GM18526 (cell line): ENCODE measurements around the gene MBD3.

Experiments used
- POLR2A ChIP-seq: IDR thresholded peaks from 3 replicates; pipeline ENCODE4 v1.6.1; 2011; ENCODE audit not compliant: insufficient read length; ENCODE audit errors: extremely low read depth

Gene MBD3

DNA sequence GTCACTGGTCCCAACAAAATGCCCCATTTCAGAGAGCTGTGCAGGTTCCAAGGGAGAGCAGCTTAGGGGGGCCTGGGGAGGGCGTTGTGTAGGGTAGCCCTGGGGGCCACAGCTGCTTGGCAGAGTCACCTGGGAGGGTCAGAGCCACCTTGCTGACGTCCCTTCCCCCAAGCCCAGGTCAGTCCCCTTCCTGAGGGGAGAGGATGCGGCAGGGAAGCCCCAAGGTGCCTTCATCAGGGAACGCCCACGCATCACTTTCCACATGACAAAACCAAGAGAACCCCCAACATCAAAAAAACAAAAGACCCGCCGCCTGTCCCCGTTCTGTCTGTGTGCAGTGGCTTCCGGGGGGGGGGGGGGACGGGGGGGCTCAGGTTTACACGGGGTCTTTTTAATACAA, 17.9 kb upstream of the MBD3 start:
- TF ChIP-seq POLR2A: no peak

DNA sequence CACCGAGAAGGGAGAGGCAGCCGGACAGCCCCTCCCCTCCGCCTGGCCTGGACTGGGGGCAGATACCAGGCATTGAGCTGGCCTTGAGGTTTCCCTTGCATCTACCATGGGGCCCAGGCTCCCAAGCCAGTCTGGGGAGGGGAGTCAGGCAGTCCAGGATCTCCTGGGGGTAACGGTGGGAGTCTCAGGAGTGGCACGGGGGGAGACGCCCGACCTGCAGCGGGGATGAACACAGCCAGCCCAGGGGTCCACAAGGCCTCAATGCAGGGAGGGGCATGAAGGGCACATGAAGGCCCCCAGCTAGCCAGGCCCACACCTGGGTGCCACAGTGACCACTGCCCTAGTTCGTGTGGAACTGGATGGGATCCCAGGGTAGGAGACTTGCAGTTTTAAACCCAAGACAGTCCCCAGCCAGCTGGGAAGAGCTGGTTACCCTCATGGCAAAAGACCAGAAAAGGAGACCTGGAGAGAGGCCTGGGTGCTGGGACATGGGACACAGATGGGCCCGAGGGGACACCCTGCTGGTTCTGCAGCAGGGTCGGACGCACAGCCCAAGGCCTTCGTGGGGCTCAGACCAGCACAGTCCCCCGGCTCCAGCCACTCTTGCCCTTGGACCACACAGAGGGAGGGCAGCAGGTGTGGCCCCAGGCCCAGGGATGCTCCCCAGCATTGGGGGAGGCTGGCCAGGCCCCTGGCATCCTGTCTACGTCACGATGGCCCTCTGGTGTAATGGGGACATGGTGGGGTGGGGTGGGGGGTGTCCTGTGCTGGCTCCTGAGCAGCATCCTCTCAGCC, 17.2 kb upstream of the MBD3 start:
- no peak for TF ChIP-seq POLR2A

DNA sequence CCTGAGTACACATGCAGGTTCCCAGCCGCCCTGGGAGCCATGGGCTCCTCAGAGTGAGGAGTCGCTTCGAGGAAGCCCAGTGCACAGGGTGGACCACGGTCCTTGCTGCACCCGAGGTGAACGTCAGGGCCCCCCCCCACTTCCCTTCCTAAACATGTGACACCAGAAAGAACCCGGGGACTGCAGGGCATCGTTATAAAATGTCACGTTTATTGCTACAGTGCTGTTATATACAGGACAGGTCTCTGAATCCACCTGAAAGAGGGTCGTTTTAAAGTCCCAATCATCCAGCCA, 16.4 kb upstream of the MBD3 start:
- no peak for TF ChIP-seq POLR2A

DNA sequence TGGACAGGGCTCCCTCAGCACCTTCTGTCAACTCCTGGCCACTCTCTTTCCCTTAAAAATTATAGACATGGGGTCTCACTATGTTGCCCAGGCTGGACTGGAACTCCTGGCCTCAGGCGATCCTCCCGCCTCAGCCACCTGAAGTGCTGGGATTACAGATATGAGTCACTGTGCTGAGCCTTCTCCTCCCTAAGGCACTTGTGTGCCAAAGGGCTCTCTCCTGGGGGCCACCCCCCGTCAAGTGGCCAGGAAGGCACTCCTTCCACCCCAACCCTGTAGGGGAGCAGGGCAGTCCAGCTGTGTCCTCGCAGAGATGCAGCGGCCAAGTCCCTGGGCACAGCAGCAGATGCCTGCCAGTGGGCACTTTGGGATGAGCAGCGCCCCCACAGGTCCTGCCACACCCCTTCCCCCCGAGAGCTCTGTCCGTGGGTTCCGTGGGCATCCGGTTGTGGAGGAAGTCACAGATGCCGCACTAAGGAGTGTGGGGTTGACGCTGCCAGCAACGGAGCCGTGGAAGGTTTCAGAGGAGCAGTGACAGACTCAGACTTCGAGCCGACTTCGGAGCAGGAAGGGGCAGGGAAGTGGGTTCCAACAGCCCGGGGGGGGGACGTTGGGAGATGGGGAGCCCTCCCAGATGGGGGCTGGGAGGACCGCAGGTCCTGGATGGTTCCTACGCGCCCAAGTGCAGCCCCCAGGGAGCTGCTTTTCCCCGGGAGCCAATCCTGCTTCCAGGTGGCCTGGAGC, 15.9 kb upstream of the MBD3 start:
- TF ChIP-seq POLR2A: no peak

DNA sequence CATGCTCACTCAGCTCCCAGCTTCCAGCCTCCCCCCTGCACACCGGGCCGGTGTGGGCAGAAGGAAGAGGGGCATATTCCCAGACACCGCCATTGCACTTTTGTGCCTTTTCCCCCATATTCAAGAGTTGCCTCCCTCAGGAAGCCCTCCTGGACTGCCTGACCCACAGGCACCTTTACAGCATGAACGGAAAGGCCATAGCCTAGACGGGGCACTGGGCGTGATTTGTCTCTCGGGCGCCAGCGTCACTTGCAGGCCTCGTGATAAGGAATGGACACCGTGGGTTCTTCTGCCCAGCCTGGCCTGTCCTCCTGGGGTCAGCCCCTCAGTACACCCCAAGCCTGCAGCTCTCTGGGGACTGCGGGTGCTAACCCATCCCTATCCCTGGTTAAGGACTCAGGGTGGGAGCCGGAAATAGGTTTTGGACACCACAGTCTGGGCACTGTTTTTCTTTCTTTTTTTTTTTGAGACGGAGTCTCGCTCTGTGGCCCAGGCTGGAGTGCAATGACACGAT, 13.5 kb upstream of the MBD3 start:
- no peak for TF ChIP-seq POLR2A

DNA sequence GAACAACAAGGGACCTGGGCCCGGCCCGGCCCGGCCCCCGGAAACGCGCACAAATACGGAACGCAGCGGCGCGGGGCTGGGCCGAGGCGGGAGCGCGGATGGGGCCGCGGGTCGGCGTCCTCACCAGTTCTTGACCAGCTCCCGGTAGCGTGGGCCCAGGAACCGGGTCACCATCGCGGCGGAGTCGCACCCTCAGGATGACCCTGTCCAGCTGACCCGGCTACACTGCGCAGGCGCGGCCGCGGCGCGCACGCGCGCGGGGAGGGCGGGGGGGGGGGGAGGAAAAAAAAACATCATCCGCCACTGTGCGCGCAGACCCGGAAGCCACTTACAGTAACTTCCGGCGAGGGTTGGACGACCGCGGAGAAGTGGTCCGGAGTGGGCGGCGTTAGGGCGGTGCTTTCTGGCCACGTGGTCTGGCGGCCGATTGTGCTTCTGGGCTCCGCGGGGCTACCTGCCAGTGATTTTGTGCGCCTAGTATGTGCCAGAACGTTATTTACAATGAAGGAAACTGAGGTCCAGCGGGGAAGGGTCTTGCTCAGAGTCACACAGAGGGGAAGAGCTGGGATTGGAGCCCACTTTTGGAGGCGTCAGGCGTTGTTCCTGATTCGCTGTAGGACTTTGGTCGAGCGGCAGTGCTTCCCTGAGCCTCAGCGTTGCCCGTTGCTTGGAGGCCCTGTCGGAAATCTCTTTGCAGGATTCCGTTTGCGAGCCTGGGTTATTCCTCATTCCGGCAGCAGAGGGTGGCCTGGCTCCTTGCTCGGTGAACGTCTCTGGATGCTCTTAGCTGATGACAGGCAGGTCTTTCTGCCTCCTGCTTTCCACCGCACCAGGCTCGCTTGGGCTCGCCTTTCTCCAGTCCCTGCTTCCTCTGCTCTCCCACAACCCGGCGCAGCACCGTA, 12.8 kb upstream of the MBD3 start, which contains the start of gene UQCR11:
Gene UQCR11, minus strand, starts transcription at position 227 of the 902 bp plus-strand sequence. Its CDS starts 53 bp downstream, at position 174.
- peak; percentile 39 for TF ChIP-seq POLR2A

DNA sequence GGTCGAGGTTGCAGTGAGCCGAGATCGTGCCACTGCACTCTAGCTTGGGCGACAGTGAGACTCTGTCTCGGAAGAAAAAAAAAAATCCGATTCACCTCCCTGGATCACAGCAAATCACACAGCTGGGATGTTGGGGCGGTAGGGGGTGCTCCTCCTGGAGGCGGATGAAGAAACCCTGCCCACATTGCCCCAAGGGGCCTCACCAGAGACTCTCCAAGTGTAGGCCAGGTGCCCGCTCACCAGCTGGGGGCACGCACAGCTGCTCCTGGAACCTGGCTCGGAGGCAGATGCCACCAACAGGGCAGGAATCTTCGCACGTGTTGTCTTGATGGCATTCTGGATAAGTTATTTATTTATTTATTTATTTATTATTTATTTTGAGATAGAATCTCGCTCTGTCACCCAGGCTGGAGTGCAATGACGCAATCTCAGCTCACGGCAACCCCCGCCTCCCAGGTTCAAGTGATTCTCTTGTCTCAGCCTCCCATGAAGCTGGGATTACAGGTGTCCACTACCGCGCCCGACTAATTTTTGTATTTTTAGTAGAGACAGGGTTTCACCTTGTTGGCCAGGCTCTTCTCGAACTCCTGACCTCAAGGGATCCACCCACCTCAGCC, 9.5 kb upstream of the MBD3 start:
- no peak for TF ChIP-seq POLR2A

DNA sequence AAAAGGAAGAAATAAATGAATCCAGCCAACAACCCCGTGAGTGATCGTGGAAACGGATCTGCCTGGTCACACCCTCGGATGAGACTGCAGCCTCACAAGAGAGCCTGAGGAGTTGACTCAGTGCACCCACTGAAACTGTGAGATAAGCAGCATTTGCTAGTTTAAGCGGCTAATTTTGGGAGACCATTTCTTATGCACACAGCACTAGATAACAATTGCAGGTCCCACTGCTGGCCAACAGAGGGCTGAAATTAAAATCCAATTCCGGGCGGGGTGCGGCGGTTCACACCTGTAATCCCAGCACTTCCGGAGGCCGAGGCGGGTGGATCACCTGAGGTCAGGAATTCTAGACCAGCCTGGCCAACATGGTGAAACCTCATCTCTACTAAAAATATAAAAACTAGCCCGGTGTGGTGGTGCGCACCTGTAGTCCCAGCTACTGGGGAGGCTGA, 9.0 kb upstream of the MBD3 start:
- TF ChIP-seq POLR2A: no peak

DNA sequence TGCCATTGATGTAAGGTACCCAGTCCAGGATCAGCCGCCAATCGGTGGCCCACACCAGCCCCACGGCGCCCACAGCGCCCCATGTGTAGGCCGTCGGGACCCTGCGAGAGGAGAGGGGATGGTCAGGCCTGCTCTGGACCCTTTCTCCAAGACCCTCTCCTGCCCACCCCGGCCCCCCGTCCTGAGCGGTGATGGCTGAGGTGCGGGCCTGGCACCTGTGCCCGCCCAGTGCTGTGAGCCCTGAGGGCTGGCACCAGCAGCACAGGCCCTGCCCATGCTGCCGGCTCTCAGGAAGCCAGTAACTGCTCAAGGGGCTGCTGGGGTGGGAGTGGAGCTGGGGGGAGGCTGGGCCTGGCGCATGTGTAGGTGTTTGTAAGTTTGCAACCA, 6.8 kb upstream of the MBD3 start:
- no peak for TF ChIP-seq POLR2A

DNA sequence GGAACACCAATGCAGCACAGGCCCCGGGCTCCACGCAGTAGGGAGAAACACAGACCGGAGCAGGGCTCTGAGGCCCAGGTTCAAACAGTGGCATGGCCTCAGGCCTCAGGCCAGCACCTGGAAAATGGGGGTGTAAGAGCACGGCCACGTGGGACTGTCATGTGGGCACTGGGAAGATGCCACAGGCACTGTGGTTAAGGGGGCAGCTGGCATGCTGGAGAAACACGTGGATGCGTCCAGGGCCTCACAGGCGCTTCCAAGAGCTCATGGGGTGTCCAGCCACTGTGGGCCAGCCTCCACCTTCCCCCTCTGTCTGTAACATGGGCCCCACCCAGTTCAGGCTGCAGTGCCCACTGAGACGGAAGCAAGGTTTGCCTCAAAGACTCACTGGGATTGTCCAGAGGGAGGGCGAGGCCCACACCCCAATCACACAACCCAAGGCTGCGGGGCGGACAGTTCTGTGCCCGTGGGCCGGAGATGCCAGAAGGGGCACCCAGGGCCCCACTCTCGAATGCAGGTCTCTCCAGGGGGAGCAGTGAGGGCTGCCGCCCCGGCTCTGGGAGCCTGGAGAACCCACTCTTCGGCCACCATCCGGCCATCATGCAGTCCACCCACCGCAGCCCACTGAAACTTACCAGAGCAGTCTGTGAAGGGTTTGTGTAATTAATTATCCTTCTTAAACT, 6.3 kb upstream of the MBD3 start:
- no peak for TF ChIP-seq POLR2A

DNA sequence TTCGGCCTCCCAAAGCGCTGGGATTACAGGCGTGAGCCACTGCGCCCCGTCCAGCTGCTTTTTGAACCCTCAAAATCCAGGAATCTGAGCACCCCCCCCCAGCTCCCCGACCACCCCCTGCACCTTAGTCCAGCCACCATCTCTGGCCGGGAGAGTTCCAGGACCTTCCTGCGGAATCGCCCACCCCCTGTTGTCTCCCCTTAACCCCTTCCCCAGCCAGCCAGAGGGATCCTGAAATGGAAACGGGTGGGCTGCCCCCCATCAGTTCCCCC, 772 bp upstream of the MBD3 start:
- no peak for TF ChIP-seq POLR2A

DNA sequence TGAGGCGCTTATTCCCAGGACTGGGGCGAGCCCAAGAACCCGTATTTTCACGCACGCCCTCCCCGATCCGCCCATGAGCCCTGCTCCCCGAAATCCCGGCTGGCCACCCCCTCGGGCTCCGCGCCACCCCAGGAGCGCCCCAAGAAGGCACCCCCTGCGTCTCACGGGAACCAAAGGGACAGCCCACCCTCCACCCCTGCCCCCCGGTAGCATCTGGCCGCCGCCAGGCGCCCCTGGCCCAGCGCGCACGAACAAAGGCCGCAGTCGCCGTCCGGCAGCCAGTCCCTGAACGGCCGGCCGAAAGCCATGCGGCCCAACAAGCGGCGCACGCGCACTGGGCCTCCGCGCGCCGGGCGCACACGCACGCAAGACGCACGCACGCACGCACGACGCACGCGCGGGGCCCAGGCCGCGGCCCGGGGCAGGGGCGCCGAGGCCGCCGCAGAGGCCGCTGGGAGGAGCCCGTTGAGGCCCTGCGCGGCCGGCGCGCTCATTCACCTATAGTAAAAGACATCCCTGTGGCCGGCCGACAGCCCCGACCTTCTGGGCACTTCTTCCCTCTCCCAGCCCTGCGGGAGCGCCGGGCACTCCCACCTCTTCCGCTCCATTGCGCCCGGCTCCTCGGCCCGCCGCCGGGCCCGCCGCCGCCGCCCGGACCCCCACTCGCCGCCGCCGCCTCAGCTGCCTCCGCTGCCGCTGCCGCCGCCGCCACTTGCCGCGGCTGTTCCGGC, 476 bp downstream of the MBD3 start:
- TF ChIP-seq POLR2A: peak; percentile 91

DNA sequence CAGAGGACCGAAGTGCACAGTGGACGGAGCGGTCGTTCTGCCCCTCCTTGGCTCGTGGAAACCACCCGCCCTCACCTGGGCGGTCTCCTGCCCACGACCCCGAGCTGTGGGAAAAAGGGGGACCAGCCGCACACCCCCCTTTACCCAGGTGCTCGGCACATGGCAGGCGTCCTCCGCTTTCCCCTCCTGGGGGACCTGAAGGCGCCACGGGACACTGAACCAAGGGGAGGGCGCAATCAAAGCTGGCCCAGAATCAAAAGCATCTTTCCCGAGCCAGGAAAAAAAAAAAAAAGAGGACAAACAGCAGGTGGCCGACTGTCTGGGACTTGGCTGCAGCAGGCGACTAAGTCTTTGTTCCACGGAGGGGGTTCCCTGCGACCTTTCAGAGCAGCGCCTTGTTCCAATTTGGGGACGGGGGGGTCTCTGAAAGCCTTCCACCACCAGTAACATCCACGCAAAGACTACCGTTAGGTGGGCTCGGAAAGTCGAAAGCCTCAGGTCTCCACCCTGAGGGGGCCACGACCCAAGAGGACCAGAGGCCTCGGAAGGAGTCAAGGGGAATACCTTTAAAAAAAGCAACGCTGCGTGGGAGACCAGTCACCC, 1.1 kb downstream of the MBD3 start:
- no peak for TF ChIP-seq POLR2A
